RWPE2 (cell line): Measurements from ENCODE around the gene ARL3.
A peak's percentile ranks its signal among the peaks of the same experiment; 100 is the strongest.
"Not testable (repeated sequence)": the region's sequence is repeated elsewhere in the genome, so short reads cannot be mapped to it uniquely, and the experiment has no call there.

ENCODE experiments used
- ATAC-seq: fragments of 200-7000 bp; cut with Tn5 transposase; 3 replicates; pipeline ENCODE4 v1.9.1; 2021; ENCODE audit warnings: low read depth
- DNase-seq: peaks from one replicate; pipeline ENCODE4 v3.0.0-alpha.2; 2020; ENCODE audit warnings: low spot score
- H3K27ac ChIP-seq: fragments of 450-650 bp; 2 replicates; pipeline ENCODE4 v1.5.1; 2017; ENCODE audit warnings: mild to moderate bottlenecking; ENCODE audit not compliant: poor library complexity, severe bottlenecking
- H3K27me3 ChIP-seq: fragments of 250-450 bp; sonication (Bioruptor Pico); 2 replicates; pipeline ENCODE4 v1.5.1; 2021; ENCODE audit warnings: mild to moderate bottlenecking, moderate library complexity; ENCODE audit not compliant: insufficient read depth, poor library complexity, severe bottlenecking
- H3K36me3 ChIP-seq: fragments of 250-450 bp; sonication (Bioruptor Pico); 2 replicates; pipeline ENCODE4 v1.5.1; 2020; ENCODE audit warnings: low read depth, mild to moderate bottlenecking, moderate library complexity
- H3K4me1 ChIP-seq: fragments of 250-450 bp; sonication (Bioruptor Pico); 2 replicates; pipeline ENCODE4 v1.5.1; 2021; ENCODE audit warnings: mild to moderate bottlenecking, moderate library complexity; ENCODE audit not compliant: insufficient read depth, poor library complexity, severe bottlenecking
- H3K4me3 ChIP-seq: fragments of 250-450 bp; sonication (Bioruptor Pico); 2 replicates; pipeline ENCODE4 v1.5.1; 2021; ENCODE audit warnings: mild to moderate bottlenecking, moderate library complexity; ENCODE audit not compliant: severe bottlenecking
- H3K9me3 ChIP-seq: fragments of 250-450 bp; sonication (Bioruptor Pico); 2 replicates; pipeline ENCODE4 v1.5.1; 2021; ENCODE audit warnings: mild to moderate bottlenecking, moderate library complexity; ENCODE audit not compliant: severe bottlenecking
- CTCF ChIP-seq: fragments of 450-650 bp; IDR thresholded peaks from one replicate; pipeline ENCODE4 v1.5.1; 2017; ENCODE audit warnings: mild to moderate bottlenecking, moderate library complexity; ENCODE audit not compliant: poor library complexity, severe bottlenecking

Gene ARL3

GRCh38 chr10:102743588-102744373 lies 29.6 kb upstream of the ARL3 start, which contains the start of gene WBP1L:
TSS of gene WBP1L (plus strand) at chr10:102743948. CDS start at chr10:102744054, 106 bp downstream.
- peaks cover 15% of the 10 kb centered on the region for H3K4me1 ChIP-seq
- H3K9me3 ChIP-seq: no peaks in the 10 kb centered on the region
- peak within 1 kb of the TSS; percentile 69 for H3K4me3 ChIP-seq
- no peak for TF ChIP-seq CTCF
- H3K27ac ChIP-seq: peak within 1 kb of the TSS; percentile 24
- H3K27me3 ChIP-seq: no peaks in the 10 kb centered on the region
- H3K36me3 ChIP-seq: no peaks in the 10 kb centered on the region
- peak; percentile 94 for DNase-seq
- ATAC-seq: peak; percentile 95

GRCh38 chr10:102743078-102743587 lies 28.9 kb upstream of the ARL3 start:
- Histone ChIP-seq H3K4me1 (peaks cover 15% of the 10 kb centered on the region), H3K9me3 (no peaks in the 10 kb centered on the region), H3K27me3 (no peaks in the 10 kb centered on the region), H3K36me3 (no peaks in the 10 kb centered on the region), H3K4me3 (peak overlapping the region; percentile 8), H3K27ac (no peak overlapping the region)
- ATAC-seq (no peak), DNase-seq (no peak)
- TF ChIP-seq CTCF: no peak

GRCh38 chr10:102742313-102742712 lies 28.1 kb upstream of the ARL3 start:
- DNase-seq, ATAC-seq, H3K27ac ChIP-seq, H3K9me3 ChIP-seq, H3K27me3 ChIP-seq, H3K36me3 ChIP-seq, H3K4me3 ChIP-seq: not testable (repeated sequence)
- peaks cover 15% of the 10 kb centered on the region for H3K4me1 ChIP-seq

GRCh38 chr10:102741726-102742237 lies 27.6 kb upstream of the ARL3 start:
- no peak overlapping the region for H3K4me3 ChIP-seq
- no peak overlapping the region for H3K27ac ChIP-seq
- DNase-seq (no peak), ATAC-seq (no peak)
- no peak for TF ChIP-seq CTCF
- no peaks in the 10 kb centered on the region for H3K36me3 ChIP-seq
- H3K27me3 ChIP-seq: no peaks in the 10 kb centered on the region
- H3K4me1 ChIP-seq: peaks cover 15% of the 10 kb centered on the region
- no peaks in the 10 kb centered on the region for H3K9me3 ChIP-seq

- Histone ChIP-seq H3K9me3 (no peaks in the 10 kb centered on the region), H3K27me3 (no peaks in the 10 kb centered on the region), H3K36me3 (no peaks in the 10 kb centered on the region), H3K4me1 (peaks cover 10% of the 10 kb centered on the region), H3K4me3 (no peak overlapping the region), H3K27ac (no peak overlapping the region)
- TF ChIP-seq CTCF: no peak
- ATAC-seq: no peak
- no peak for DNase-seq
Measured at GRCh38 chr10:102740229-102740628, 26.0 kb upstream of the ARL3 start.
